Measurements from ENCODE around the gene PRKCH.

DNA sequence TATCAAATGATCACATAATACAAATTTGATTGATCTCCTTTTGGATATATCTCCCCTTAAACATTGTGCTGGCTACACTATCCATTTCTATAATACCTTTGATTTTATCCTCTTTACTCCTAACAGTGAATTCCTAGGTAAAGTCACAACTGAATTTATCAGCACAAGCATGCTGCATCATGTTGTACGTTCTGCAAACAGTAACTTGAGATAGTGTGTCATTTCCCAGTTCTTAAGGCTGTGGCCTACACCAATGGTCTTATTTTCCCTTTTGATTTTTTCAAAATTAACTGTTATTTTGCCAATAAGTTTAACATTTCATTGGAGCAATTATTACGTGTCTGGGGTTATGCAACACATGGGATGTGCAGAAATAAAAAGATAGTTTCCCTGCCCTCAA is 24.8 kb downstream of the PRKCH start:
- TF ChIP-seq POLR2AphosphoS5 (IDR thresholded peaks at IDR 0.05; ENCODE audit: low read depth, low read length) (no peak), TAF1 (IDR thresholded peaks at IDR 0.05; ENCODE audit: borderline replicate concordance, insufficient read depth, low read length) (no peak)
- TF ChIP-seq, protein P1, sequence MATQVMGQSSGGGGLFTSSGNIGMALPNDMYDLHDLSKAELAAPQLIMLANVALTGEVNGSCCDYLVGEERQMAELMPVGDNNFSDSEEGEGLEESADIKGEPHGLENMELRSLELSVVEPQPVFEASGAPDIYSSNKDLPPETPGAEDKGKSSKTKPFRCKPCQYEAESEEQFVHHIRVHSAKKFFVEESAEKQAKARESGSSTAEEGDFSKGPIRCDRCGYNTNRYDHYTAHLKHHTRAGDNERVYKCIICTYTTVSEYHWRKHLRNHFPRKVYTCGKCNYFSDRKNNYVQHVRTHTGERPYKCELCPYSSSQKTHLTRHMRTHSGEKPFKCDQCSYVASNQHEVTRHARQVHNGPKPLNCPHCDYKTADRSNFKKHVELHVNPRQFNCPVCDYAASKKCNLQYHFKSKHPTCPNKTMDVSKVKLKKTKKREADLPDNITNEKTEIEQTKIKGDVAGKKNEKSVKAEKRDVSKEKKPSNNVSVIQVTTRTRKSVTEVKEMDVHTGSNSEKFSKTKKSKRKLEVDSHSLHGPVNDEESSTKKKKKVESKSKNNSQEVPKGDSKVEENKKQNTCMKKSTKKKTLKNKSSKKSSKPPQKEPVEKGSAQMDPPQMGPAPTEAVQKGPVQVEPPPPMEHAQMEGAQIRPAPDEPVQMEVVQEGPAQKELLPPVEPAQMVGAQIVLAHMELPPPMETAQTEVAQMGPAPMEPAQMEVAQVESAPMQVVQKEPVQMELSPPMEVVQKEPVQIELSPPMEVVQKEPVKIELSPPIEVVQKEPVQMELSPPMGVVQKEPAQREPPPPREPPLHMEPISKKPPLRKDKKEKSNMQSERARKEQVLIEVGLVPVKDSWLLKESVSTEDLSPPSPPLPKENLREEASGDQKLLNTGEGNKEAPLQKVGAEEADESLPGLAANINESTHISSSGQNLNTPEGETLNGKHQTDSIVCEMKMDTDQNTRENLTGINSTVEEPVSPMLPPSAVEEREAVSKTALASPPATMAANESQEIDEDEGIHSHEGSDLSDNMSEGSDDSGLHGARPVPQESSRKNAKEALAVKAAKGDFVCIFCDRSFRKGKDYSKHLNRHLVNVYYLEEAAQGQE (IDR thresholded peaks at IDR 0.05; ENCODE audit: insufficient read depth in 1 of 2, low read depth in 2 of 2, low read length in 2 of 2): no peak
